ENCODE data around the gene ARHGEF19. TPM values are rescaled to one million over a fixed set of nuclear protein-coding genes. Genes with fewer than 3 reads are reported as not detected.

ARHGEF19 gene
- total and polyA plus RNA-seq, 7 donors: 0.99 to 2.4 (median 1.3) TPM

DNA sequence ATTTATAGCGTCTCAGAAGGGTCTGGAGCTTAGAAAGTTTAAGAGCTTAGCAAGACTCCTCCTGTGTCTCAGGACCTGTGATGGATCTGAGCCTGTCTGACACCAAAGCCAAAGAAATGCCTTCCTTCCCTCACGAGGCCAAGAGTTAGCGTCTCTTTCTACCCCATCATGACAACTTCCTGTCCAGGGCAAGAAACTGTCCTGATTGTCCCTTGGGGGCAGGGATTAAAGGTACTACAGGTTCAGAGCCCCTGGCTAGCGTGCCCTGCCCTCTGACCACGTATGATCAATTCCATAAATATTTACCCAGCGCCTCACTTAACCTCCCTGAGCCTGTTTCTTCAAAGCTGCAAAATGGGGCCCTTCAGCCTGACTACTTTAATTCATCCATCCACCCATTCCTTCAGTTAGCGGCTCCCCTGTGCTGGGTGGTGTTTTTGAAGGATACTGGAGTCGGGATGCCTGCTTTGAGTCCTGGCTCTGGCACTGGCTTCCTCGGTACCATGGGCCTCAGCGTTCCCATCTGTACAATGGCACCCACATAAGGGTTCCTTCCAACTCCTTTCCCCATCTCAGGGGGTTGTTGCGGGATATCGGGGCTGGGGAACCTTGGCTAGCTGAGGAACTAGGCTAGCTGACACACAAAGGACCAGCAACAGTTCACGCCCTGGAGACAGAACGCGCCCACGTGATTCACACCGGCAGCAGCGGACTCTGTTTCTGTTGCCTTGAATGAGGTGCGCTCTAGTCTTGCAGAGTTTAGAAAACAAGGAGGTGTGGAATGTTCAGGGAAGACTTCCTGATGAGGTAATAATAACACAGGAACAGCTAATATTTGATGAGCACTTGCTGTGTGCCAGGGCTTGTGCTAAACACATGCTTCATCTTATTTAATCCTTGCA, 33.6 kb downstream of the ARHGEF19 start:
- Histone ChIP-seq H3K9me3 (no peaks in the 10 kb centered on the region), H3K27ac (no peak overlapping the region), H3K27me3 (ENCODE audit: insufficient read depth in 3 of 3, low read length in 2 of 3) (peaks cover 0 to 5% (median 0%) of the 10 kb centered on the region in 3 donors), H3K4me3 (no peak overlapping the region), H3K36me3 (ENCODE audit: insufficient read depth in 1 of 2, low read depth in 1 of 2) (no peaks in the 10 kb centered on the region), H3K4me1 (peaks cover 14% of the 10 kb centered on the region)
- TF ChIP-seq, protein P1, sequence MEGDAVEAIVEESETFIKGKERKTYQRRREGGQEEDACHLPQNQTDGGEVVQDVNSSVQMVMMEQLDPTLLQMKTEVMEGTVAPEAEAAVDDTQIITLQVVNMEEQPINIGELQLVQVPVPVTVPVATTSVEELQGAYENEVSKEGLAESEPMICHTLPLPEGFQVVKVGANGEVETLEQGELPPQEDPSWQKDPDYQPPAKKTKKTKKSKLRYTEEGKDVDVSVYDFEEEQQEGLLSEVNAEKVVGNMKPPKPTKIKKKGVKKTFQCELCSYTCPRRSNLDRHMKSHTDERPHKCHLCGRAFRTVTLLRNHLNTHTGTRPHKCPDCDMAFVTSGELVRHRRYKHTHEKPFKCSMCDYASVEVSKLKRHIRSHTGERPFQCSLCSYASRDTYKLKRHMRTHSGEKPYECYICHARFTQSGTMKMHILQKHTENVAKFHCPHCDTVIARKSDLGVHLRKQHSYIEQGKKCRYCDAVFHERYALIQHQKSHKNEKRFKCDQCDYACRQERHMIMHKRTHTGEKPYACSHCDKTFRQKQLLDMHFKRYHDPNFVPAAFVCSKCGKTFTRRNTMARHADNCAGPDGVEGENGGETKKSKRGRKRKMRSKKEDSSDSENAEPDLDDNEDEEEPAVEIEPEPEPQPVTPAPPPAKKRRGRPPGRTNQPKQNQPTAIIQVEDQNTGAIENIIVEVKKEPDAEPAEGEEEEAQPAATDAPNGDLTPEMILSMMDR (IDR thresholded peaks at IDR 0.05): no peak
- ATAC-seq (no peak), DNase-seq (no peak)
- intact Hi-C loops (cut with DNase I): no loop called here
- WGBS, 3 donors: 88 to 90% (median 89%) methylated on average over 19 of the region's 19 CpGs

DNA sequence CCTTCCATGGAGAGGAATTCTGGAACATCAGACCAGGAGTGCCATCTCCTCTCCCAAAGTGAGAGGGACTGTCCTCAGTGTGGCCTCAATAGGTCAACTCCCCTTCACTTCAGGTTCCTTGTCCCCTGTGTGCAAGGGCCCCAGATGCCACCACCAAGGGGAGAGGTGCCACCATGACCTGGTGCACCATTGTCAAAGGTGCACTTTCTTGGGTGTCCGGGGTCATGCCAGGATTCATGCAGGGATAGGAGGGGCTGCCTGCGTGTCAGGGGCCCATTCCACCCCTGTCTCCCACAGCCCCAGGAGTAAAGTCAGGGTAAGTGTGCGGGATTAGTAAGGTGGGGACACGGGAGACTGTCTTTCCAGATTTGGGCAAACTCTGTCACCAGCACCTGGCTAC, 35.1 kb downstream of the ARHGEF19 start:
- TF ChIP-seq, protein P1 (IDR thresholded peaks at IDR 0.05): no peak
- Histone ChIP-seq H3K36me3 (ENCODE audit: insufficient read depth in 1 of 2, low read depth in 1 of 2) (no peaks in the 10 kb centered on the region), H3K27ac (no peak overlapping the region), H3K4me1 (peaks cover 11% of the 10 kb centered on the region), H3K9me3 (no peaks in the 10 kb centered on the region), H3K4me3 (no peak overlapping the region), H3K27me3 (ENCODE audit: insufficient read depth in 3 of 3, low read length in 2 of 3) (peaks cover 0 to 5% (median 0%) of the 10 kb centered on the region in 3 donors)
- 96 to 97% (median 97%) methylated on average over 4 of the region's 4 CpGs for WGBS, 3 donors
- ATAC-seq: no peak
- intact Hi-C loops (cut with DNase I): no loop called here
- DNase-seq: no peak

DNA sequence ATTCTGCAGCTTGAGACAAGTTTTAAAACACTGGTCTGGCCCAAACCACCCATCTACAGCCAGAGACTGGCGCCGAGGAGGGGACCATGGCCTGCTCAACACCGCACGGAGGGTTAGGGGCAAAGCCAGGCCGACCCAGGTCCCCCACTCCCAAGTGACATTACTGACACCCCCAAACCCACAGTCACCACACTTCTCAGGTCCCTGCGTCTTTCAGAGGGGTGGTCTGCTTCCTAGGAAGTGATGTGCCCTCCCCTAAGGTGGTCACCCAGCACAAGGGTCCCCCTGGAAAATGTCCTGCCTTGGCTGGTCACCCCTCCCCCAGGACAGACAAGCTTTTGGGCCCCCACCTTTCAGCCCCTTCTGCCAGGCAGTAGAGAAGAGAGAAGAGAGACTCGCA, 35.8 kb downstream of the ARHGEF19 start:
- DNase-seq (no peak), ATAC-seq (no peak)
- Histone ChIP-seq H3K36me3 (ENCODE audit: insufficient read depth in 1 of 2, low read depth in 1 of 2) (no peaks in the 10 kb centered on the region), H3K27me3 (ENCODE audit: insufficient read depth in 3 of 3, low read length in 2 of 3) (peaks cover 0 to 8% (median 0%) of the 10 kb centered on the region in 3 donors), H3K4me1 (peaks cover 9% of the 10 kb centered on the region), H3K4me3 (no peak overlapping the region), H3K27ac (peak overlapping the region; percentile 67), H3K9me3 (no peaks in the 10 kb centered on the region)
- TF ChIP-seq, protein P1 (IDR thresholded peaks at IDR 0.05): no peak
- whole genome bisulfite sequencing, 3 donors: 69 to 83% (median 80%) methylated on average over 7 of the region's 7 CpGs
- intact Hi-C loops (cut with DNase I): no loop called here

DNA sequence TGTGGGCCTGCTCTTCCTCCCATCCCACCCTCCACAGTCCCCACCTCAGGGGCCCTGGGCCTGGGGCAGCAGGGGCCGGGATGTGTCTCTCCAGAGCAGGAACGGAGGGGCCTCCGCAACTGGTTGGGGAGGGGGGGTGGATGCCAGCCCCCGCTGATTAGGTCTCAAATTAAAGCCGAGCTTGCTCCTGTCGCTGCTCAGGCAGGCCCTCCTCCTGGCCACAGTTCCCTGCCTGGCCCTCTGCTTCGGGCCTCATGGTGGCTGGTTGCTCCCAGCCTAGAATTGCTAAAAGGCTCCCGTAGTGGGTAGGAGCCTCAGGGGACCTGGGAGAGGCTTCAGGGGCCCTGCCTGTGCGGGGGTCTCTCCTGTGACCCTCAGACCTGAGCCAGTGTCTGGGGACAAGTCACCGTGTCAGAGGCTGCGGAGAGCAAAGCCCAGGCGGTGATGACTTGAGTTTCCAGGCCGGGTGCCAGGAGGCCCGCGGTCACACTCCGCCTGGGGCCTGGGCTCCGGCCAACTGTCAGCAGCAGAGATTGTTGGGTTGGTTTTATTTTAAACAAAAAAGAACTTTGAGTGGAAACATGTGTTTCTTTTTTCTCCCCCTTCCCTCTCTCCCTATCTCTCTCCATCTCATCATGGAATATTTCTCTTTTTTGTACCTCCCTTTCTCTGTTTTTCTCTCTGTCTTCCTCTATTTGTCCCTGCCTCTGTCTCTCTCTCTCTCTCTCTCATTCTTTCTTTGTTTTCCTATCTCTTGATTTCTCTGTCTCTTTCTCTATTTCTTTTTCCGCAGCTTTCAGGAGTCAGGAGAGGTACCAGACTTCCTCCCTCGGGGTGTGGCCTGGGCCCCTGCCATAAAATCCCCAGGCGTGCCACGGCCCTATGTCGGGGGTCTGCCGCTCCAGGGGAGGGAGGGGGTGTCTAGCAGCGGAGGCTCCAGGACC, 36.6 kb downstream of the ARHGEF19 start:
- H3K4me1 ChIP-seq: peaks cover 9% of the 10 kb centered on the region
- DNase-seq (peak; percentile 91), ATAC-seq (peak; percentile 69 to 90 (median 85))
- TF ChIP-seq, protein P1 (IDR thresholded peaks at IDR 0.05): no peak
- H3K27ac ChIP-seq: peak overlapping the region; percentile 67
- H3K27me3 ChIP-seq (ENCODE audit: insufficient read depth in 3 of 3, low read length in 2 of 3): peaks cover 0 to 11% (median 0%) of the 10 kb centered on the region in 3 donors
- no peaks in the 10 kb centered on the region for H3K9me3 ChIP-seq
- intact Hi-C loops (cut with DNase I): no loop called here
- WGBS, 3 donors: 10 to 18% (median 16%) methylated on average over 22 to 24 of the region's 24 CpGs
- no peak overlapping the region for H3K4me3 ChIP-seq
- no peaks in the 10 kb centered on the region for H3K36me3 ChIP-seq (ENCODE audit: insufficient read depth in 1 of 2, low read depth in 1 of 2)
